NCI-H2227 treated with DMSO at 0.1 percent for 48 hours (cell line): Measurements from ENCODE around the gene GABRG3.

Source experiments
- DNase-seq: peaks from one replicate; lab custom pipeline; 2025; lab: John Stamatoyannopoulos, UW

GABRG3 gene

GRCh38 chr15:26970712-26971210 is at the start of gene GABRG3:
TSS of gene GABRG3 (plus strand) at chr15:26971181.
- no peak for DNase-seq

GRCh38 chr15:26921433-26921832 is 49.5 kb upstream of the GABRG3 start:
- DNase-seq, result no peak

- DNase-seq, result no peak
Measured at GRCh38 chr15:26926081-26926480, 44.9 kb upstream of the GABRG3 start.

- no peak for DNase-seq
Measured at GRCh38 chr15:26928051-26928450, 42.9 kb upstream of the GABRG3 start.

GRCh38 chr15:26929588-26929987 is 41.4 kb upstream of the GABRG3 start:
- no peak for DNase-seq

GRCh38 chr15:26934848-26935247 is 36.1 kb upstream of the GABRG3 start:
- DNase-seq, result no peak

- DNase-seq, result no peak
Measured at GRCh38 chr15:26935322-26935721, 35.7 kb upstream of the GABRG3 start.

- DNase-seq, result no peak
Measured at GRCh38 chr15:26936502-26936901, 34.5 kb upstream of the GABRG3 start.

GRCh38 chr15:26937134-26937533 is 33.8 kb upstream of the GABRG3 start:
- no peak for DNase-seq

GRCh38 chr15:26939398-26939797 is 31.6 kb upstream of the GABRG3 start:
- DNase-seq, result no peak

GRCh38 chr15:26941489-26941888 is 29.5 kb upstream of the GABRG3 start:
- DNase-seq, result no peak

GRCh38 chr15:26943866-26944265 is 27.1 kb upstream of the GABRG3 start:
- no peak for DNase-seq

GRCh38 chr15:26945046-26945445 is 25.9 kb upstream of the GABRG3 start:
- no peak for DNase-seq

- DNase-seq, result no peak
Measured at GRCh38 chr15:26950001-26950400, 21.0 kb upstream of the GABRG3 start.

- no peak for DNase-seq
Measured at GRCh38 chr15:26954403-26954802, 16.6 kb upstream of the GABRG3 start.

- DNase-seq, result peak; percentile 38
Measured at GRCh38 chr15:26967719-26968269, 3.2 kb upstream of the GABRG3 start.

- no peak for DNase-seq
Measured at GRCh38 chr15:26968806-26969205, 2.2 kb upstream of the GABRG3 start.

GRCh38 chr15:26971271-26972018 is 464 bp downstream of the GABRG3 start:
- DNase-seq, result no peak

GRCh38 chr15:26972636-26973035 is 1.7 kb downstream of the GABRG3 start:
- DNase-seq, result no peak

- no peak for DNase-seq
Measured at GRCh38 chr15:26974120-26974780, 3.3 kb downstream of the GABRG3 start.

GRCh38 chr15:26981492-26981891 is 10.5 kb downstream of the GABRG3 start:
- DNase-seq, result no peak

GRCh38 chr15:26983822-26984221 is 12.8 kb downstream of the GABRG3 start:
- no peak for DNase-seq

GRCh38 chr15:26985050-26985449 is 14.1 kb downstream of the GABRG3 start:
- no peak for DNase-seq
